Measurements from ENCODE around the gene NFE2L3.

Gene NFE2L3

GRCh38 chr7:26201247-26202018 is 49.4 kb downstream of the NFE2L3 start, which contains the start of gene CBX3:
TSS of gene CBX3 (plus strand) at chr7:26201745. CDS start at chr7:26202999, 1,254 bp downstream.
- DNase-seq: peak; percentile 85

GRCh38 chr7:26202019-26202990 is 50.3 kb downstream of the NFE2L3 start:
- peak; percentile 64 for DNase-seq

- no peak for DNase-seq
Observed at GRCh38 chr7:26203016-26203415, 51.0 kb downstream of the NFE2L3 start.

GRCh38 chr7:26208040-26208439 is 56.0 kb downstream of the NFE2L3 start:
- no peak for DNase-seq

- DNase-seq: no peak
Observed at GRCh38 chr7:26212921-26213718, 61.1 kb downstream of the NFE2L3 start.

GRCh38 chr7:26213807-26214515 is 62.0 kb downstream of the NFE2L3 start:
- DNase-seq: no peak

GRCh38 chr7:26216049-26216448 is 64.1 kb downstream of the NFE2L3 start:
- DNase-seq: no peak

GRCh38 chr7:26224359-26224758 is 72.4 kb downstream of the NFE2L3 start:
- no peak for DNase-seq

GRCh38 chr7:26227987-26228386 is 76.0 kb downstream of the NFE2L3 start:
- no peak for DNase-seq

- DNase-seq: no peak
Observed at GRCh38 chr7:26233902-26234511, 82.0 kb downstream of the NFE2L3 start.
